H1 (cell line): Measurements from ENCODE around the gene SBK2. TPM values are rescaled to one million over a fixed set of nuclear protein-coding genes. Genes with fewer than 3 reads are reported as not detected.

Source experiments
- CBX8 ChIP-seq: fragments of 300-800, 300-1000 bp; sonication (generic); IDR thresholded peaks from 2 replicates; pipeline ENCODE4 v1.7.1; 2016; ENCODE audit warnings: low read depth, low read length, borderline replicate concordance
- CEBPB ChIP-seq: IDR thresholded peaks from 2 replicates; pipeline ENCODE4 v1.6.1; 2012; ENCODE audit warnings: low read depth, low read length
- CHD1 ChIP-seq: IDR thresholded peaks from 2 replicates; pipeline ENCODE4 v1.6.1; 2012; ENCODE audit warnings: low read depth, low read length, improper control_type of control experiment
- EGR1 ChIP-seq: IDR thresholded peaks from 2 replicates; pipeline ENCODE4 v1.6.1; 2011; ENCODE audit warnings: low read depth, low read length, borderline replicate concordance
- EP300 ChIP-seq, 2 experiments: IDR thresholded peaks; 1 replicate in 1 of 2; 2 replicates in 1 of 2; pipeline ENCODE4 v1.6.1; 2011 to 2012; ENCODE audit warnings: low read depth in 2 of 2, low read length in 2 of 2, mild to moderate bottlenecking in 2 of 2, borderline replicate concordance in 1 of 2, inconsistent platforms in 1 of 2, moderate library complexity in 1 of 2
- GABPA ChIP-seq: IDR thresholded peaks from 2 replicates; pipeline ENCODE4 v1.6.1; 2011; ENCODE audit warnings: mild to moderate bottlenecking, low read length, moderate library complexity, borderline replicate concordance; ENCODE audit not compliant: insufficient read depth
- POLR2AphosphoS5 ChIP-seq: IDR thresholded peaks from 2 replicates; pipeline ENCODE4 v1.6.1; 2011; ENCODE audit warnings: low read depth, low read length
- RAD21 ChIP-seq, 2 experiments: IDR thresholded peaks in 1 of 2; conservative IDR thresholded peaks in 1 of 2; 2 replicates each; pipeline ENCODE4 v1.6.1; 2011; ENCODE audit warnings: low read depth in 2 of 2, low read length in 2 of 2, improper control_type of control experiment in 1 of 2, inconsistent platforms in 1 of 2, mild to moderate bottlenecking in 1 of 2, moderate library complexity in 1 of 2
- RFX5 ChIP-seq: IDR thresholded peaks from 2 replicates; pipeline ENCODE4 v1.6.1; 2011; ENCODE audit warnings: low read depth, low read length, improper control_type of control experiment, borderline replicate concordance
- RNF2 ChIP-seq: fragments of 200-900, 300-1000 bp; sonication (generic); IDR thresholded peaks from 2 replicates; pipeline ENCODE4 v1.7.1; 2016; ENCODE audit warnings: borderline replicate concordance, low read depth, mild to moderate bottlenecking, antibody characterized with exemption, low read length; ENCODE audit not compliant: poor library complexity, severe bottlenecking; ENCODE audit errors: missing control alignments
- RXRA ChIP-seq: IDR thresholded peaks from 2 replicates; pipeline ENCODE4 v1.6.1; 2011; ENCODE audit warnings: low read depth, mild to moderate bottlenecking, low read length, moderate library complexity; ENCODE audit not compliant: insufficient read depth
- TCF12 ChIP-seq: IDR thresholded peaks from 2 replicates; pipeline ENCODE4 v1.6.1; 2011; ENCODE audit warnings: low read depth, mild to moderate bottlenecking, low read length
- polyA plus RNA-seq, 7 experiments: library from polyadenylated mRNA; depleted of rRNA in 3 of 7; stranded (reverse) in 5 of 7; unstranded in 2 of 7; fragments of >200 nt in 5 of 7; fragments of 200-250 nt in 2 of 7; gene quantifications; 1 replicate in 5 of 7; 2 replicates in 1 of 7; 4 replicates in 1 of 7; pipeline versions ENCODE4 v1.2.1 to v1.2.3, GENCODE V29; 2011 to 2013; ENCODE audit warnings: missing spikeins in 2 of 7, mixed read lengths in 2 of 7
- total RNA-seq: library from RNA; stranded (reverse); fragmentation: NEBNext Ultra II Directional; extraction: Animal tissue kit (Norgen Biotek cat#: 25700); gene quantifications from 2 replicates; pipeline ENCODE4 v1.2.1, GENCODE V29; 2021
- TF ChIP-seq, protein P1 (sequence below): IDR thresholded peaks from 2 replicates; pipeline ENCODE4 v1.6.1; 2012; ENCODE audit warnings: inconsistent platforms

SBK2 gene
- total and polyA plus RNA-seq, 2 of the 8 experiments (the other 6 are each of a cell fraction or from before 2014, with no cell fraction given), result 3.2 to 4.1 TPM

DNA sequence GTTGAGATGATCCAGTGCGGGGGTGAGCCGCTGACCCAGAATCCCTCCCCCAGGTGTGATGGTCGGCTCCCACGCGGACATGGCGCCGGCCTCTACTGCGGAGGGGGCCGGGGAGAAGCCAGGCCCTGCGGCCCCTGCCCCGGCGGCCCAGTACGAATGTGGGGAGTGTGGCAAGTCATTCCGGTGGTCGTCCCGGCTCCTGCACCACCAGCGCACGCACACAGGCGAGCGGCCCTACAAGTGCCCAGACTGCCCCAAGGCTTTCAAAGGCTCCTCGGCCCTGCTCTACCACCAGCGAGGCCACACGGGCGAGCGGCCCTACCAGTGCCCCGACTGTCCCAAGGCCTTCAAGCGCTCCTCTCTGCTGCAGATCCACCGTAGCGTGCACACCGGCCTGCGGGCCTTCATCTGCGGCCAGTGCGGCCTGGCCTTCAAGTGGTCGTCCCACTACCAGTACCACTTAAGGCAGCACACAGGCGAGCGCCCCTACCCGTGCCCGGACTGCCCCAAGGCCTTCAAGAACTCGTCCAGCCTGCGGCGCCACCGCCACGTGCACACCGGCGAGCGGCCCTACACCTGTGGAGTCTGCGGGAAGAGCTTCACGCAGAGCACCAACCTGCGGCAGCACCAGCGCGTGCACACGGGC lies 55.7 kb downstream of the SBK2 start (continued):
- 0 out of 2 replicates have a peak, but pooled peaks have one; percentile 12 for TF ChIP-seq GABPA
- TF ChIP-seq TCF12, result no peak
- no peak for TF ChIP-seq RXRA
- no peak for TF ChIP-seq RNF2
- TF ChIP-seq CBX8, result no peak
- no peak for TF ChIP-seq CHD1
- TF ChIP-seq EGR1, result no peak
- no peak for TF ChIP-seq EP300 (IDR thresholded peaks at IDR 0.05; ENCODE audit: borderline replicate concordance in 1 of 2, low read depth in 2 of 2, low read length in 2 of 2)
- no peak for TF ChIP-seq CEBPB
- no peak for TF ChIP-seq RAD21 (IDR thresholded peaks at IDR 0.05 in 1 of 2, conservative IDR thresholded peaks at IDR 0.05 in 1 of 2; ENCODE audit: low read depth in 2 of 2, low read length in 2 of 2)
- TF ChIP-seq POLR2AphosphoS5, result no peak
- TF ChIP-seq RFX5, result no peak
- TF ChIP-seq, protein P1, sequence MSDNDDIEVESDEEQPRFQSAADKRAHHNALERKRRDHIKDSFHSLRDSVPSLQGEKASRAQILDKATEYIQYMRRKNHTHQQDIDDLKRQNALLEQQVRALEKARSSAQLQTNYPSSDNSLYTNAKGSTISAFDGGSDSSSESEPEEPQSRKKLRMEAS, result peak; percentile 67
